ENCODE measurements around the gene RNF121.

DNA sequence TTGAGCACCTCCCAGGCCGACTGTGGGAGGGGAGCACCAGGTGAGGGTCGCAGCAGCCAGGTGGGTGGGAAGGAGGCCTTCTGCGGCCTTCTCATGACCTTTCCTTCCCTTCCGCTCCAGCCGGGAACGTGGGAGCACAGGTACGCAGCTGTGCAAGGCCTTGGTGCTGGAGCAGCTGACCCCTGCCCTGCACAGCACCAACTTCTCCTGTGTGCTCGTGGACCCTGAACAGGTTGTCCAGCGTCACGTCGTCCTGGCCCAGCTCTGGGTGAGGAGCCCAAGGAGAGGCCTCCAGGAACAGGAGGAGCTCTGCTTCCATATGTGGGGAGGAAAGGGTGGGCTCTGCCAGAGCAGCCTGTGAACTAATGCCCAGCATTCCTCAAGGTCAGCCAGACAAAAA, 72.4 kb downstream of the RNF121 start:
- TF ChIP-seq, protein P1, sequence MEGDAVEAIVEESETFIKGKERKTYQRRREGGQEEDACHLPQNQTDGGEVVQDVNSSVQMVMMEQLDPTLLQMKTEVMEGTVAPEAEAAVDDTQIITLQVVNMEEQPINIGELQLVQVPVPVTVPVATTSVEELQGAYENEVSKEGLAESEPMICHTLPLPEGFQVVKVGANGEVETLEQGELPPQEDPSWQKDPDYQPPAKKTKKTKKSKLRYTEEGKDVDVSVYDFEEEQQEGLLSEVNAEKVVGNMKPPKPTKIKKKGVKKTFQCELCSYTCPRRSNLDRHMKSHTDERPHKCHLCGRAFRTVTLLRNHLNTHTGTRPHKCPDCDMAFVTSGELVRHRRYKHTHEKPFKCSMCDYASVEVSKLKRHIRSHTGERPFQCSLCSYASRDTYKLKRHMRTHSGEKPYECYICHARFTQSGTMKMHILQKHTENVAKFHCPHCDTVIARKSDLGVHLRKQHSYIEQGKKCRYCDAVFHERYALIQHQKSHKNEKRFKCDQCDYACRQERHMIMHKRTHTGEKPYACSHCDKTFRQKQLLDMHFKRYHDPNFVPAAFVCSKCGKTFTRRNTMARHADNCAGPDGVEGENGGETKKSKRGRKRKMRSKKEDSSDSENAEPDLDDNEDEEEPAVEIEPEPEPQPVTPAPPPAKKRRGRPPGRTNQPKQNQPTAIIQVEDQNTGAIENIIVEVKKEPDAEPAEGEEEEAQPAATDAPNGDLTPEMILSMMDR (IDR thresholded peaks at IDR 0.05): no peak
- TF ChIP-seq POLR2A (IDR thresholded peaks at IDR 0.05): no peak
